Measurements from ENCODE around the gene CLDN3.
"Not testable (repeated sequence)": the region's sequence is repeated elsewhere in the genome, so short reads cannot be mapped to it uniquely, and the experiment has no call there.

Gene CLDN3

DNA sequence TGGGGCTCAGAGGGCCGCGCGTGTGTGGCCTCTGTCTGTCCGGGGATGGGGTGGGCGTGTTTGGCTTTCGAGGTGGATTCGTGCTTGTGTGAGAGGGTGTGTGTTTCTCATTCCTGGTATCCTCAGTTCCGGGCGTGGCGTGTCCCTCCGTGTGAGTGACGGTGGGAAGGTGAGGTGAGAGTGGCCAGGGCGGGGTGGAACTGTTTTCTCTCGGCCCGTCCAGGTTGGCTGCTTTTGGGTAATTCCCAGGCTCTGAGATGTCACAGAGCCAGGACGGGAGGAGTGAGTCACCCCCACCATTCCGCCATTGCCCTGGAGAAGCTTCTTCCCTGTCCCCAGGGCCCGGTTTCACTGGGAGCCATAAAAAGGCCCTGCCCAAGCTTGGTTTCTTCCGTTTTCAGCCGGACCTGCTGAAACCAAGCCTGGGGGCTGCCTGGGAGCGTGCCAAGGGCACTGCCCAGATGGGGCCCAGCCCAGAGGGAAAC, 39.4 kb upstream of the CLDN3 start:
- no peak for DNase-seq (ENCODE audit: extremely low read depth, low read depth)
- no peak overlapping the region for H3K4me3 ChIP-seq (replicated peaks; ENCODE audit: low read depth, low read length)
- TF ChIP-seq CTCF (IDR thresholded peaks at IDR 0.05; ENCODE audit: low read depth, low read length, missing control alignments), result no peak

DNA sequence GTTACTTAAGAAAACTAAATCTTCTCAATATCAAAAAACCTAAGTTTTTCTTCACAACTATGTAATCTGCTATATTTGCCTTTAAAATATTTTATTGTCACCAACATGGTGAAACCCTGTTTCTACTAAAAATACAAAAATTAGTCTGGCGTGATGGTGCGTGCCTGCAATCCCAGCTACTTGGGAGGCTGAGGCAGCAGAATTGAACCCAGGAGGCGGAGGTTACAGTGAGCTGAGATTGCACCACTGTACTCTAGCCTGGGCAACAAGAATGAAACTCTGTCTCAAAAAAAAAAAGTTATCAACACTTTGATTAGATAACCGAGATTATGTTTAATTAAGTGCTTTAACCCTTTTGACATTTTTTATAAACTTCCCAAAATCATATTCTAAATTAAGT, 32.4 kb upstream of the CLDN3 start:
- DNase-seq (ENCODE audit: extremely low read depth, low read depth), result no peak
- no peak for TF ChIP-seq CTCF (IDR thresholded peaks at IDR 0.05; ENCODE audit: low read depth, low read length, missing control alignments)
- H3K4me3 ChIP-seq (replicated peaks; ENCODE audit: low read depth, low read length), result no peak overlapping the region

- DNase-seq (ENCODE audit: extremely low read depth, low read depth), result no peak
- no peak overlapping the region for H3K4me3 ChIP-seq (replicated peaks; ENCODE audit: low read depth, low read length)
- no peak for TF ChIP-seq CTCF (IDR thresholded peaks at IDR 0.05; ENCODE audit: low read depth, low read length, missing control alignments)
Observed at GRCh38 chr7:73801577-73801976, 31.5 kb upstream of the CLDN3 start.

- DNase-seq (ENCODE audit: extremely low read depth, low read depth), result no peak
- TF ChIP-seq CTCF (IDR thresholded peaks at IDR 0.05; ENCODE audit: low read depth, low read length, missing control alignments), result no peak
- no peak overlapping the region for H3K4me3 ChIP-seq (replicated peaks; ENCODE audit: low read depth, low read length)
Observed at GRCh38 chr7:73799282-73800141, 29.4 kb upstream of the CLDN3 start.

DNA sequence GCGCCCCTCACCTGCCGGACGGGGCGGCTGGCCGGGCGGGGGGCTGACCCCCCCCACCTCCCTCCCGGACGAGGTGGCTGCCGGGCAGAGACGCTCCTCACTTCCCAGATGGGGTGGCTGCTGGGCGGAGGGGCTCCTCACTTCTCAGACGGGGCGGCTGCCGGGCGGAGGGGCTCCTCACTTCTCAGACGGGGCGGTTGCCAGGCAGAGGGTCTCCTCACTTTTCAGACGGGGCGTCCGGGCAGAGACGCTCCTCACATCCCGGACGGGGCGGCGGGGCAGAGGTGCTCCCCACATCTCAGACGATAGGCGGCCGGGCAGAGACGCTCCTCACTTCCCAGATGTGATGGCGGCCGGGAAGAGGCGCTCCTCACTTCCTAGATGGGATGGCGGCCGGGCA, 27.1 kb upstream of the CLDN3 start:
- H3K4me3 ChIP-seq (replicated peaks; ENCODE audit: low read depth, low read length); DNase-seq (ENCODE audit: extremely low read depth, low read depth): not testable (repeated sequence)

DNA sequence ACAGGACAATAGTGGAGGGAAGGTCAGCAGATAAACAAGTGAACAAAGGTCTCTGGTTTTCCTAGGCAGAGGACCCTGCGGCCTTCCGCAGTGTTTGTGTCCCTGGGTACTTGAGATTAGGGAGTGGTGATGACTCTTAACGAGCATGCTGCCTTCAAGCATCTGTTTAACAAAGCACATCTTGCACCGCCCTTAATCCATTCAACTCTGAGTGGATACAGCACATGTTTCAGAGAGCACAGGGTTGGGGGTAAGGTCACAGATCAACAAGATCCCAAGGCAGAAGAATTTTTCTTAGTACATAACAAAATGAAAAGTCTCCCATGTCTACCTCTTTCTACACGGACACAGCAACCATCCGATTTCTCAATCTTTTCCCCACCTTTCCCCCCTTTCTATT, 26.6 kb upstream of the CLDN3 start:
- not testable (repeated sequence) for H3K4me3 ChIP-seq (replicated peaks; ENCODE audit: low read depth, low read length); DNase-seq (ENCODE audit: extremely low read depth, low read depth)

DNA sequence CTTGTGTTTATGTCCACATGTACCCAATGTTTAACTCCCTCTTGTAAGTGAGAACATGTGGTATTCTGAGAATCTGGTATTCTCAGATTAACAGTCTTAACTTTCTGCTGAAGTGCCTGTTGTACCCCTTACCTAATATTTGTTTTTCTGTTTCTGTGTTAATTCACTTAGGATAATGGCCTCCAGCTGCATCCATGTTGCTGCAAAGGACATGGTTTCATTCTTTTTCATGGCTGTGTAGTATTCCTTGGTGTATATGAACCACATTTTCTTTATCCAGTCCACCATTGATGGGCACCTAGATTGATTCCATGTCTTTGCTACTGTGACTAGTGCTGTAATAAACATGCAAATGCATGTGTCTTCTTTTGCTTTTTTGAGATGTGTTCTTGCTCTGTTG, 25.1 kb upstream of the CLDN3 start:
- DNase-seq (ENCODE audit: extremely low read depth, low read depth); H3K4me3 ChIP-seq (replicated peaks; ENCODE audit: low read depth, low read length): not testable (repeated sequence)

DNA sequence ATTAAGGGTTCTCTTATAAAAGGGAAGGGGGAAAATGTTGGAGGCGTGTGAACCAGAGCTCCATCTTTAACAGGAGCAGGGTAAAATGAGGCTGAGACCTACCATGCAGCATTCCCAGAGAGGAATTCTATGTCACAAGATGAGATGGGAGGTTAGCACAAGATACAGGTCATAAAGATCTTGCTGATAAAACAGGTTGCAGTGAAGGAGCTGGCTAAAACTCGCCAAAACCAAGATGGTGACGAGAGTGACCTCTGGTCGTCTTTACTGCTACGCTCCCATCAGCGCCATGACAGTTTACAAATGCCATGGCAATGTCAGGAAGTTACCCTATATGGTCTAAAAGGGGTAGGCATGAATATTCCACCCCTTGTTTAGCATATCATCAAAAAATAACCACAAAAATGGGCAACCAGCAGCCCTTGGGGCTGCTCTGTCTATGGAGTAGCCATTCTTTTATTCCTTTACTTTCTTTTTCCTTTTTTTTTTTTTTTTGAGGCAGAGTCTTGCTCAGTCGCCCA, 21.2 kb upstream of the CLDN3 start:
- DNase-seq (ENCODE audit: extremely low read depth, low read depth); H3K4me3 ChIP-seq (replicated peaks; ENCODE audit: low read depth, low read length): not testable (repeated sequence)

DNA sequence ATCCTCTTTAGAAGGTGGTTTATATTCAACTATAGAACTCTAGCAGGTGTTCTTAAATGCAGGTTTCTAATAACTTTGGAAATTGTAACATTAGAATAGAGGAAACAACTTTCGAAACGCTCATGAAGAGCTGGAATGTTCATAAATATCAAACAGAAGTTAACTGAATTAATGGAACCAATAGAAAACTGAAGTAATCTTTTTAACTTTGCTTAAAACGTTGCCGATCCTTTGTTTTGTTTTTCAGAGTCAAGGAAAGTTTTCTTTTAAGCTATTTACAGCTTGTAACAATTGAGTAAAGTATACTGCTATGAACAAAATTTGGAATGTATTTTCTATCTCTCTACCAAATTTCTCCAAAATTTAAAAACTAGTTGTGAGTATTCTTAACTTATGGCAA, 19.0 kb upstream of the CLDN3 start:
- no peak for DNase-seq (ENCODE audit: extremely low read depth, low read depth)
- H3K4me3 ChIP-seq (replicated peaks; ENCODE audit: low read depth, low read length), result no peak overlapping the region
- no peak for TF ChIP-seq CTCF (IDR thresholded peaks at IDR 0.05; ENCODE audit: low read depth, low read length, missing control alignments)

DNA sequence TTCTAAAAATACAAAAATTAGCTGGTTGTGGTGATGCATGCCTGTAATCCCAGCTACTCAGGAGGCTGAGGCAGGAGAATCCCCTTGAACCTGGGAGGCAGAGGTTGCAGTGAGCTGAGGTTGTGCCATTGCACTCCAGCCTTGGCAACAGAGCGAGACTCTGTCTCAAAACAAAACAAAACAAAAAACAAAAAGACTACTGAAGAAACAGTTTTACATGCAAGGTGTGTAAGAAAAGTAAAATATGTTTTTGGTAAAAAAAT, 17.6 kb upstream of the CLDN3 start:
- not testable (repeated sequence) for DNase-seq (ENCODE audit: extremely low read depth, low read depth); H3K4me3 ChIP-seq (replicated peaks; ENCODE audit: low read depth, low read length)
